GM12874 (cell line): ENCODE data around the gene UBALD2.

ENCODE experiments used
- TF ChIP-seq, protein P1 (sequence below): IDR thresholded peaks from 2 replicates; pipeline ENCODE4 v1.5.1; 2011; ENCODE audit warnings: low read depth, mild to moderate bottlenecking, control low read depth, low read length, moderate library complexity; ENCODE audit not compliant: insufficient read depth

The UBALD2 gene

DNA sequence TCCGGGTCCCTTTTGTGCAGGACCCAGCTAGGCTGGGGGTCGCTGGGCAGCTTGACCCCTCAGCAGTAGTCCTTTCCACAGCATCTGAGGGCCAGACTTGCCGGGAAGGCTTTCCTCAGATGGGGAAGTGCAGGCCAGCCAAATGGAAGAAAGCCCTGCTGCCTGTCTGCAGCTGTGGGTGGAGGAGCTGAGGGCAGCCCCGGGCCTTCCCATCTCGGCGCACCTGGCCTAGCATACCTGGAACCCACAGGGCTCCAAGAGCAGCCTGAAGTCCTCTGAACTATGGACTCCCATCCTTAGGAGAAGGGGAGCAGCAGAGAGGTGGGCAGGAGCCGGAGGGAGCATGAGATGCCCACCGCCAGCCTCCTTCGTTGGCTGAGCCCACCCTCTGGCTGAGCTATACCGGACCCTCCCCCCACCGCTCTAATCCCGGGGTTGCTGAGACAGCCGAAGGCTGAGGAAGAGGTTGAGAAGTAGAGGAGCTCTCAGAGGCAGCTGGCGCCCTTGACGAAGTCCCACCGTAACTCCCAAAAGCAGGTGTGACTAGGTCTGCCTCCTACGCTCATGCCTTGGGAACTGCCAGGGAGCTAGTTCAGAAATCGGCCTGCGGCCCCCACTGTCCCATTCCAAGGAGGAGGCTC, 13.2 kb downstream of the UBALD2 start:
- TF ChIP-seq, protein P1, sequence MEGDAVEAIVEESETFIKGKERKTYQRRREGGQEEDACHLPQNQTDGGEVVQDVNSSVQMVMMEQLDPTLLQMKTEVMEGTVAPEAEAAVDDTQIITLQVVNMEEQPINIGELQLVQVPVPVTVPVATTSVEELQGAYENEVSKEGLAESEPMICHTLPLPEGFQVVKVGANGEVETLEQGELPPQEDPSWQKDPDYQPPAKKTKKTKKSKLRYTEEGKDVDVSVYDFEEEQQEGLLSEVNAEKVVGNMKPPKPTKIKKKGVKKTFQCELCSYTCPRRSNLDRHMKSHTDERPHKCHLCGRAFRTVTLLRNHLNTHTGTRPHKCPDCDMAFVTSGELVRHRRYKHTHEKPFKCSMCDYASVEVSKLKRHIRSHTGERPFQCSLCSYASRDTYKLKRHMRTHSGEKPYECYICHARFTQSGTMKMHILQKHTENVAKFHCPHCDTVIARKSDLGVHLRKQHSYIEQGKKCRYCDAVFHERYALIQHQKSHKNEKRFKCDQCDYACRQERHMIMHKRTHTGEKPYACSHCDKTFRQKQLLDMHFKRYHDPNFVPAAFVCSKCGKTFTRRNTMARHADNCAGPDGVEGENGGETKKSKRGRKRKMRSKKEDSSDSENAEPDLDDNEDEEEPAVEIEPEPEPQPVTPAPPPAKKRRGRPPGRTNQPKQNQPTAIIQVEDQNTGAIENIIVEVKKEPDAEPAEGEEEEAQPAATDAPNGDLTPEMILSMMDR, result no peak

GRCh38 chr17:76278952-76279741, 14.0 kb downstream of the UBALD2 start:
- TF ChIP-seq, protein P1, result peak; percentile 90

DNA sequence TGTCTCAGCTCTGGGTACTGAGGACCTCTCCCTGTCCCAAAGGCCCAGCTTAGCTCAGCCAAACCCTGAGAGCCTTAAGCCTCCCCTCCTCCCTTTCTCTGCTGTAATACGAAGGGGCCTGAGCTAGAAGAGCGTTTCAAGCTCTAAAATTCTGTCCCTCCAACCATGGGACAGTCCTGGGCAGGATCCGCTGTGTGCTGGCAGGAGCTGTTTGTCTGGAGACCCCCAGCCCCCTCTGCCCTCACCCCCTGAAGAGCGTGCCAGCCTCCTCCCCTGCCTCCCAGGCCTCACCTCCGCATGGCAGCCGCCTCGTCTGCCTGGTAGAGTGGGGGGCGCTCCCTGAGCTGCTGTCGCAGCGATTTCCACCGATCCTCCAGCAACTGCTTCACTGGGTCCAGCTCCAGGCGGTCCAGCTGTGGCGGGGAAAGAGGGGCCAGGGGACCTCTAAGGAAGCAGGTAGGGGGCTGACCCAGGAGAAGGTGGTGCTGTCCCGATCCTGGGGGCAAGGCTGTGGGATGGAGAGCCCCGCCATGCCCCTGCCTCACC, 14.7 kb downstream of the UBALD2 start:
- TF ChIP-seq, protein P1, result no peak

DNA sequence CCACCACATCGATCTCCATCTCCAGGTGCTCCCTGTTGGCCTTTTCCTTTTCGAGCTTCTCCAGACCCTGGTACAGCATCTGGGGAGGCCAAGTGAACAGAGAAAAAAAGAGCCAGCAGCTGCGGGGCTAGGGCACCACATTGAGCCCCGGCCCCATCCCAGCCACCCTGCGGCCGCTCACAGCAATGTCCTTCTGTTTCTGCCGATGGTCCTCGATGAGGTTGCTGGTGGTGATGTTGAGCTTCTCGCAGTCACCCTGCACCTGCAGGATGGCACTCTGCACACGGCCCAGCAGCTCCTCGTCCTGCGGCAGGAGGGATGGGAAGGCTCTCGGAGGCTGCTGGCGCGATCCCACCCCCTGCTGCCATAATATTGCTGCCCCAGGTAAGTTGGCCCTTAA, 15.5 kb downstream of the UBALD2 start:
- TF ChIP-seq, protein P1, result no peak

DNA sequence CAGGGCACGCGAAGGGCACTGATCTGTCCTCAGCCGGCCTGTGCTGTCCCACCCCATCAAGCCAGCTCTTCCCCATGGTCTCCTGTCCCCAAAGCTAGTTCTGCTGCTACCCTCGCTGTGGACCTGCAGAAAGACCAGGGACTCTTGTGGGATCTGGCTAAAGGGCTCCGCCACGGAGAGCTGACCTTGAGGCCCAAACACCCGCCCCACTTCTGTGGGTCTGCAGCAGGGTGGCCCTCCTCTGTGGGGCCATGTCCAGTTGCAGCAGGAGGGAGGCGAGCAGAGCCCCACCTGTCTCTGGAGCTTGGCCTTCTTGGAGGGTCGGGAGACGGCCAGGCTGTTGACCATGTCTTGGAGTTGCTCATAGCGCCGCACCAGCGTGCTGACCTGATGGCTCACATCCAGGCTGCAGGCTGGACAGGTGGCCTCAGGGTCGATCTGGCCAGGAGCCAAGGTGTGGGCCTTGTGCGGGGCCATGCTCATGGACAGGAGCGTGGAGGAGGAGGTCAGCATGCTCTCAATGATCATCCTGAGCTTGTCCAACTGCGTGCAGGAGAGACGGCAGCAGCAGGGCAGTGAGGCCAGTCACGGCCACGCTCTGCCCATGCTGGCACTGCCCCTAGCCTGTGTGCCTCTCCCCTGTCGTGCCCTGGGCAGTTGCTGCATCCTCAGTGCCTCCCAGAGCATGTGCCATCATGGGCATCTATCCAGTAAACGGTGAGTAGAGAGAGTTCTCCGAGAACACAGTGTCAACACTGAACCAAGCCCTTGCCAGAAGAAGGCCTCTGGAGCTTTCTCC, 16.6 kb downstream of the UBALD2 start:
- TF ChIP-seq, protein P1, result no peak

- TF ChIP-seq, protein P1, result no peak
Observed at GRCh38 chr17:76292567-76292966, 27.4 kb downstream of the UBALD2 start.

GRCh38 chr17:76293106-76293505, 28.0 kb downstream of the UBALD2 start:
- TF ChIP-seq, protein P1, result no peak
